ENCODE results near the gene IRF2.

The IRF2 gene

DNA sequence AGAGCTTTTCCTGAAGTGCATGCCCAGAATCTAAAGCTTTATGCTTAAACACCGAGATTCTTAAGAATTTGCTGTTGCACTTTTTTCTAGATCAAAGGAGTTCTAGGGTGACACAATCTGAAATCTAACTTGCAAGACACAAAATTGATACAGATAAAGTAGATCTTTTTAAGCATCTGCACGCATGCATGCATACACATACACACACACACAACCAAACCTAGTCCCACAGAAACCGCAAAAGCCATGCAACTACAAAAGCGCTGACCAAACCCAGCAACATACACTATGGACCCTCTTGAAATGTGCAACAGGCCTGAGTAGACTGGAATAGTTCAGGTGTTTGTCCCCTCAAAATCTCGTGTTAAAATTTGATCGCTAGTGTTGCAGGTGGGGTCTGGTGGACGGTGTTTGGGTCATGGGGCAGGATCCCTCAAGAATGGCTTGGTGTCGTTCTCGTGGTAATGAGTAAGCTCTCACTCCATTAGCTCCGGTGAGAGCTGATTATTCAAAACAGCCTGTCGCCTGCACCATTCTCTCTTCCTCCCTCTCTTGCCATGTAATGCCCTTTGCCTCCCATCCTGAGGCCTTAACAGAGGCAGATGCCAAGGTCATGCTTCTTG is 52.7 kb downstream of the IRF2 start:
- no peak for DNase-seq (ENCODE audit: low read depth in 2 of 2)
- TF ChIP-seq, protein P1, sequence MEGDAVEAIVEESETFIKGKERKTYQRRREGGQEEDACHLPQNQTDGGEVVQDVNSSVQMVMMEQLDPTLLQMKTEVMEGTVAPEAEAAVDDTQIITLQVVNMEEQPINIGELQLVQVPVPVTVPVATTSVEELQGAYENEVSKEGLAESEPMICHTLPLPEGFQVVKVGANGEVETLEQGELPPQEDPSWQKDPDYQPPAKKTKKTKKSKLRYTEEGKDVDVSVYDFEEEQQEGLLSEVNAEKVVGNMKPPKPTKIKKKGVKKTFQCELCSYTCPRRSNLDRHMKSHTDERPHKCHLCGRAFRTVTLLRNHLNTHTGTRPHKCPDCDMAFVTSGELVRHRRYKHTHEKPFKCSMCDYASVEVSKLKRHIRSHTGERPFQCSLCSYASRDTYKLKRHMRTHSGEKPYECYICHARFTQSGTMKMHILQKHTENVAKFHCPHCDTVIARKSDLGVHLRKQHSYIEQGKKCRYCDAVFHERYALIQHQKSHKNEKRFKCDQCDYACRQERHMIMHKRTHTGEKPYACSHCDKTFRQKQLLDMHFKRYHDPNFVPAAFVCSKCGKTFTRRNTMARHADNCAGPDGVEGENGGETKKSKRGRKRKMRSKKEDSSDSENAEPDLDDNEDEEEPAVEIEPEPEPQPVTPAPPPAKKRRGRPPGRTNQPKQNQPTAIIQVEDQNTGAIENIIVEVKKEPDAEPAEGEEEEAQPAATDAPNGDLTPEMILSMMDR (IDR thresholded peaks at IDR 0.05; ENCODE audit: low read depth, low read length) = no peak
- no peak overlapping the region for H3K4me3 ChIP-seq (replicated peaks in 1 of 2; ENCODE audit: low read depth in 2 of 2, low read length in 2 of 2)

DNA sequence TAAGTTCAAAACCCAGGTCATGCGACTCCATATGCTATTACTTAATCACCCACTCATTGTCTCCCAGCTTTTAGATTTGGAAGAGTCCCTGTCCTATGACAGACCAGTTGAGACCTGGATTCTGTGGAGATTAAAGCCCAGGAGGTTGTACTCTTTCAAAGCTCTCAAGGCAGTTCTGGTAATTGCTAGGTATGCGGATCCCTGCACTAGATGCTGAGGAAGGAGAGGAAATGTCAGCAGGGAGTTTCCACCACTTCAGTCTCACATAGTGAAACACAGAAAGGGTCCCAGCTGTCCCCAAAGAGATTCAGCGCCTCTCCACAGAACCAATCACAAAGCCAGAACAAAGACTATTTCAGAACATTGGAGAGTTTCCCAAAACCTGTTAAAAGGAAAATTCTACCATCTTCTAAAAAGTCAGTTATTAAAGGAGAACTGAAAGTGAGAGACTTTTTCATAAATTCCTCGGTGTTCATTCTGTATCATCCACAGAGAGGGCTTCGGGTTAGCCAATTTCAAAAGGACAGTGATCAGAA is 53.4 kb downstream of the IRF2 start:
- TF ChIP-seq, protein P1 (IDR thresholded peaks at IDR 0.05; ENCODE audit: low read depth, low read length) = no peak
- no peak overlapping the region for H3K4me3 ChIP-seq (replicated peaks in 1 of 2; ENCODE audit: low read depth in 2 of 2, low read length in 2 of 2)
- no peak for DNase-seq (ENCODE audit: low read depth in 2 of 2)

DNA sequence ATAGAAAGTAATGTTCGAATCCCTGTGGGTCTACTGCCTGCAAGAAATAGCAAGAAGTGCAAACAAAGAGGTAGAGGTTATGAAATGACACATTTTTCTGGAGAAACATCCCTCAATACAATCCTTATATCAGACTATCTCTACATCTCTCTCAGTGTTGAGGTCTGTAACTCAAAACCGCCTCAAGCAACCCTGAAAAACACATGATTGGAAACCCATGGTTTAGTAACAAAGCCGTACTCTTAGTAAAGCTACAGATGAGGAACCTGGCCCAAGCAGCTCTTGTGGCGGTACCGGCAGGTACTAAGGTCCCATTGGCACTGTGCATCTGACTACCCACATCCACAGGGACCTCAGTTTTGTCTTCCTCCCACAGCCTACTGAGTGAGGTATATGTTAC is 53.9 kb downstream of the IRF2 start:
- TF ChIP-seq, protein P1 (IDR thresholded peaks at IDR 0.05; ENCODE audit: low read depth, low read length) = no peak
- H3K4me3 ChIP-seq (replicated peaks in 1 of 2; ENCODE audit: low read depth in 2 of 2, low read length in 2 of 2) = no peak overlapping the region
- no peak for DNase-seq (ENCODE audit: low read depth in 2 of 2)

DNA sequence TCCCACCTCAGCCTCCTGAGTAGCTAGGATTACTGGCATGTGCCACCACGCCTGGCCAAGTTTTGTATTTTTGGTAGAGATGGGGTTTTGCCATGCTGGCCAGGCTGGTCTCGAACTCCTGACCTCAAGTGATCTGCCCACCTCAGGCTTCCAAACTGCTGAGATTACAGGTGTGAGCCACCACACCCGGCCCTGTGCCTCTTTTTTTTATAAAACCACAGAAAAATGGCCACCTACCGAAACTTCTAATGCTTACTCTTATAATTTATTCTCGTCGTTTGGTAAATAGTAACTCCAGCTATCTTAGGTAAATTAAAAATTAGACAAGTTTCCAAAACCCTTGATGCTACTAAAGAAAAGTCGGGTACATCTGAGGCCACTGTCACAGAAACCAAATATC is 54.4 kb downstream of the IRF2 start:
- no peak for DNase-seq (ENCODE audit: low read depth in 2 of 2)
- no peak overlapping the region for H3K4me3 ChIP-seq (replicated peaks in 1 of 2; ENCODE audit: low read depth in 2 of 2, low read length in 2 of 2)
- TF ChIP-seq, protein P1 (IDR thresholded peaks at IDR 0.05; ENCODE audit: low read depth, low read length) = no peak

DNA sequence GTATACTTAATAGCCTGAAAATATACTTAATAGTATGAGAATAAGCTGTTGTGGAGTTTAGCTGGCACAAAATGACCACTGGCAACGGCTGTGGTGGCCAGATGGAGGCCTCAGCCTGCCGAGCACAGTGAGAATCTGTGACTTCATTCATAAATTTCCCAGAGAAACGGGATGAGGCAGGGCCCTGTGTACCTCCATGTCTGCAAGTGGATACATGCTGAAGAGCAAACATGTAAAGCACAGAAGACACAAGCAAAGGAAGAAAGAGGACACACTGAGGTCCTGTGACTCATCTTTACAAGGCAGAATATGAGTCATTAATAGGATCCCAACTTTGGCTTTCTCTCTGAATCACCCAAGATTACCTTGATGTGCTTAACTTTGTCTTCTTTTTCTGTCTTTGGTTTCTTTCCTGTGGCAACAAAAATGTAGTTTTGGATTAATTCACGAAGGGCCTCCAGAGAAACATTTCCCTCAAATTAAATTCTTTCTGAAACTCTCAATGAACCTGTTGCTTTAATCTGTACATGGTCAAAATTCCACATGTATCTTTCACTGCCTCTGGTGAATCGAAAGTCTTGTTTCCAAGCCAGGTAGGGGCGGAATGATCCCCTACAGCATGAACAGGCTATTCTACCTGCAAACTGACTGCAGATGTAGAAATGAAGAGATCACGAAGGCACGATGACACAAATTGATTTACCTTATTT is 56.4 kb downstream of the IRF2 start:
- peak; percentile 55 to 87 for DNase-seq (ENCODE audit: low read depth in 2 of 2)
- TF ChIP-seq, protein P1 (IDR thresholded peaks at IDR 0.05; ENCODE audit: low read depth, low read length) = peak; percentile 4
- no peak overlapping the region for H3K4me3 ChIP-seq (replicated peaks in 1 of 2; ENCODE audit: low read depth in 2 of 2, low read length in 2 of 2)

DNA sequence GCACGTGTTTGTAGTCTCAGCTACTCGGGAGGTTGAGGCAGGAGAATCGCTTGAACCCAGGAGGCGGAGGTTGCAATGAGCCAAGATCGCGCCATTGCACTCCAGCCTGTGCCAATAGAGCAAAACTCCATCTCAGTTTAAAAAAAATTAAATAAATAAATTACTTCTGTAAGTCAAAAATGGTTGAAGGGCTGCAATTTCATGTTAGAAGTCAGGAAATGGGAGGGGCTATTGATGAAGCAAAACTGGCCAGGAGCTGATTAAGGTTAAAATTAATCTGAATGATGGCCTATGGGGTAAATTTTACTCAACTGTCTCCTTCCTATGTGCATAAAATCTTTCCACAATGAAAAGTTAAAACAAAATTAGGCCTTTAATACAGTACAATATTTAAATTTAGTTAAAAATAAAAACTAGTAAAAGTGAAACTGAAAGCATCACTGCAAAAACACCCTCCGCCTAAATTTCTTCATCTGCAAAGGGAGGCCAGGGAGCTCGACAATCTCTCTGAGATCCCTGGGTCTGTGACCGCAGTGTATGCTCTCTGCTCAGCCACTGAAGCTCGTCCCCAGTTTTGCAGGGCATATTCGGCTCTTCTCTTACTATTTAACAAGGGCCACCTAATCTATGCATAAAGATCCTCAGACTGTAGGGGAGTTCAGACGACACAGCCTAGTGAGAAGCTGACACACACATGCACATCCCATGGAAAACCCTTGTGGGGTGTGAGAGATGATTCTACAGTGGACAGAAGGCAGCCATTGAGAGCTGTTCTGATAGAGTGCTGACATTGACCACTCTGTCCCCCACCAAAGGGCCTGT is 57.2 kb downstream of the IRF2 start:
- TF ChIP-seq, protein P1 (IDR thresholded peaks at IDR 0.05; ENCODE audit: low read depth, low read length) = no peak
- DNase-seq (ENCODE audit: low read depth in 2 of 2) = peak in 1 of 2 donors; percentile 39
- peak overlapping the region in 1 of 2 donors; percentile 33 for H3K4me3 ChIP-seq (replicated peaks in 1 of 2; ENCODE audit: low read depth in 2 of 2, low read length in 2 of 2)
